ENCODE data around the gene ZNF576. TPM values are rescaled to one million over a fixed set of nuclear protein-coding genes. Genes with fewer than 3 reads are reported as not detected.
A peak's percentile ranks its signal among the peaks of the same experiment; 100 is the strongest.

ZNF576 gene
- total and polyA plus RNA-seq, 9 of the 15 experiments (the other 6 are each of a cell fraction or from before 2014, with no cell fraction given) = 6.8 to 18.2 (median 12.2) TPM

GRCh38 chr19:43619262-43620060 lies 23.1 kb downstream of the ZNF576 start, which contains the start of gene ZNF428 (continued):
- TF ChIP-seq ZNF449 (CRISPR knock-in tag; IDR thresholded peaks at IDR 0.05) (no peak), ZNF655 (CRISPR knock-in tag; IDR thresholded peaks at IDR 0.05) (no peak), HEY1 (CRISPR knock-in tag; IDR thresholded peaks at IDR 0.05; ENCODE audit: borderline replicate concordance) (no peak), ZNF263 (CRISPR knock-in tag; IDR thresholded peaks at IDR 0.05; ENCODE audit: borderline replicate concordance) (peak; percentile 38; the same call in 1 of the 2 replicates), ZC3H11A (IDR thresholded peaks at IDR 0.05; ENCODE audit: low read depth, low read length) (no peak), BDP1 (IDR thresholded peaks at IDR 0.05; ENCODE audit: insufficient read depth, insufficient read length) (no peak), ZFP30 (CRISPR knock-in tag; IDR thresholded peaks at IDR 0.05; ENCODE audit: borderline replicate concordance) (no peak), SRSF1 (IDR thresholded peaks at IDR 0.05; ENCODE audit: low read depth, low read length) (no peak), ZNF785 (CRISPR knock-in tag; IDR thresholded peaks at IDR 0.05) (no peak), RBM34 (IDR thresholded peaks at IDR 0.05; ENCODE audit: borderline replicate concordance, insufficient read depth, low read length) (no peak), SOX6 (IDR thresholded peaks at IDR 0.05) (no peak; the same call in 1 of the 2 replicates), ZBTB49 (CRISPR knock-in tag; IDR thresholded peaks at IDR 0.05; ENCODE audit: borderline replicate concordance) (no peak)
- TF ChIP-seq, protein P1, sequence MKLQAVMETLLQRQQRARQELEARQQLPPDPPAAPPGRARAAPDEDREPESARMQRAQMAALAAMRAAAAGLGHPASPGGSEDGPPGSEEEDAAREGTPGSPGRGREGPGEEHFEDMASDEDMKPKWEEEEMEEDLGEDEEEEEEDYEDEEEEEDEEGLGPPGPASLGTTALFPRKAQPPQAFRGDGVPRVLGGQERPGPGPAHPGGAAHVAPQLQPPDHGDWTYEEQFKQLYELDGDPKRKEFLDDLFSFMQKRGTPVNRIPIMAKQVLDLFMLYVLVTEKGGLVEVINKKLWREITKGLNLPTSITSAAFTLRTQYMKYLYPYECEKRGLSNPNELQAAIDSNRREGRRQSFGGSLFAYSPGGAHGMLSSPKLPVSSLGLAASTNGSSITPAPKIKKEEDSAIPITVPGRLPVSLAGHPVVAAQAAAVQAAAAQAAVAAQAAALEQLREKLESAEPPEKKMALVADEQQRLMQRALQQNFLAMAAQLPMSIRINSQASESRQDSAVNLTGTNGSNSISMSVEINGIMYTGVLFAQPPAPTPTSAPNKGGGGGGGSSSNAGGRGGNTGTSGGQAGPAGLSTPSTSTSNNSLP (IDR thresholded peaks at IDR 0.05; ENCODE audit: borderline replicate concordance, low read depth, low read length) = no peak
- TF ChIP-seq, protein P2, sequence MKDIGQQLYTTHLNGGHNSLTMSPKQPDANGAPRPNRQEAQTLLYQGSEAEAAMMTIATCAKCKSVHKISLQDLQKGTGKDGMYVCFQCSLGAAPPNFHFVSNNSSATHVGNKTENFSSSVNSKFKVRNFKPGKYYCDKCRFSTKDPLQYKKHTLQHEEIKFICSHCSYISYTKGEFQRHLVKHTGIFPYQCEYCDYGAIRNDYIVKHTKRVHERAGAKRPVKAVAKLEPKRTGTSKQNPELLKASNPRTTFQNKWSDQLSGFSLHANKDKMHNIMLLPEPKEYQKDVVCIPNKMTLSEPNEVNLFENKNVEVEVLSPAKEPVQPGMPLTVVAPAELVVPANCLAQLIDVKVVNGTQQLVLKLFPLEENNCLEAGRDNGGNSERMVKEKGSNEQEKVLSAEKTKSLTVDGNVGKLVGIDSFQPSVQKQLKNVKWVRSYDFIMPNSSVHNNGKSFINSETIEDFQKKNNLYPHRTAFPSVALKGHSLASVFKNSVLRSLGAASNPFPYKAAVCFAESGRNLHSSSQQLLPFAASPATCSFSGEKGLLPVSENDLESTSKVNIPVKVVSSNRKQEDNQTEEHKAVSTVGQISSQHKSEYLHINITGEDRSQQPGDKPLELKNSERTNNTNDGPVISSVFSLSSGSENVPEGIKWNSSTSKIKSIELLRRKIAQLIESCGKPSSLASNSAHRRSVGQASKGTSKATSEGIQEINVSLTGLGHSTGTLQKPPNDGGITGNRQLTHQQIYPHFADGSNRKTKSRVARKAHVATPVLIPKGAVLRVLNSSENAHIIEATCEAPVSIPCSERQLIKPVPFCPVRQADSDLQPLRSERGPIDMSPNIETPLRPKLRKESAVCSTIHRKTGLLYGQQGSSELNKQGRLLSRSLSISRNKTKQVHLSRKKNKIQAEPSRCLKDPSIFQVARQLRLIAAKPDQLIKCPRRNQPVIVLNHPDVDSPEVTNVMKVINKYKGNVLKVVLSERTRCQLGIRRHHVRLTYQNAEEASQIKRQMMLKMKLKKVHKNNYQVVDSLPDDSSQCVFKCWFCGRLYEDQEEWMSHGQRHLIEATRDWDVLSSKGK (CRISPR knock-in tag; IDR thresholded peaks at IDR 0.05) = no peak
- TF ChIP-seq, protein P3, sequence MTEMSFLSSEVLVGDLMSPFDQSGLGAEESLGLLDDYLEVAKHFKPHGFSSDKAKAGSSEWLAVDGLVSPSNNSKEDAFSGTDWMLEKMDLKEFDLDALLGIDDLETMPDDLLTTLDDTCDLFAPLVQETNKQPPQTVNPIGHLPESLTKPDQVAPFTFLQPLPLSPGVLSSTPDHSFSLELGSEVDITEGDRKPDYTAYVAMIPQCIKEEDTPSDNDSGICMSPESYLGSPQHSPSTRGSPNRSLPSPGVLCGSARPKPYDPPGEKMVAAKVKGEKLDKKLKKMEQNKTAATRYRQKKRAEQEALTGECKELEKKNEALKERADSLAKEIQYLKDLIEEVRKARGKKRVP (CRISPR knock-in tag; IDR thresholded peaks at IDR 0.05) = no peak
